GM12878 (cell line): ENCODE results near the gene CKAP5. TPM values are rescaled to one million over a fixed set of nuclear protein-coding genes. Genes with fewer than 3 reads are reported as not detected.

Source experiments
- ATAC-seq: fragments of 200-7000 bp; cut with Tn5 transposase; 3 replicates; pipeline ENCODE4 v1.9.1; 2020; ENCODE audit warnings: mild to moderate bottlenecking, moderate library complexity
- BruUV-seq: library from RNA; stranded (reverse); fragments of 400-500 nt; replicated peaks from 2 replicates; lab custom pipeline; 2021; lab: Mats Ljungman, UMichigan
- CTCF ChIA-PET: fragments of 300-600 bp; sonication (Branson Sonifier 250); formaldehyde crosslinking; extraction: SDS; loops from one replicate; lab custom pipeline; 2021; ENCODE audit warnings: inconsistent platforms; lab: Yijun Ruan, JAX
- POLR2A ChIA-PET: fragments of 350-600 bp; formaldehyde crosslinking; extraction: SDS; loops from one replicate; lab custom pipeline; 2021; ENCODE audit warnings: inconsistent platforms; lab: Charles Lee
- RAD21 ChIA-PET: fragments of 300-600 bp; sonication (Branson Sonifier 250); formaldehyde crosslinking; loops from one replicate; lab custom pipeline; 2023; ENCODE audit warnings: antibody characterized with exemption; ENCODE audit not compliant: unreplicated experiment; lab: Charles Lee
- SMC1A ChIA-PET: fragments of 300-600 bp; sonication (Branson Sonifier 250); formaldehyde crosslinking; loops from one replicate; lab custom pipeline; 2023; ENCODE audit not compliant: unreplicated experiment, uncharacterized antibody; lab: Charles Lee
- DNase-seq: peaks from one replicate; pipeline ENCODE4 v3.0.0-alpha.2; 2011; ENCODE audit warnings: low read depth, low spot score
- FAIRE-seq: peaks from 3 replicates; lab custom pipeline; 2011; peaks lifted over from hg19 to GRCh38; lab: Jason Lieb, UNC
- H2AFZ ChIP-seq: 2 replicates; pipeline ENCODE4 v1.6.0; 2011; ENCODE audit warnings: low read depth, low read length, control low read depth; ENCODE audit not compliant: control insufficient read depth
- H3K27ac ChIP-seq: 2 replicates; pipeline ENCODE4 v1.5.1; 2011; ENCODE audit warnings: control low read depth; ENCODE audit not compliant: control insufficient read depth, insufficient read depth
- H3K27me3 ChIP-seq, 2 experiments: replicated peaks in 1 of 2; 2 replicates each; pipeline versions ENCODE4 v1.6.0 to v1.6.1; 2011; ENCODE audit warnings: low read length in 1 of 2; ENCODE audit not compliant: control insufficient read depth in 2 of 2, insufficient read depth in 2 of 2
- H3K36me3 ChIP-seq, 2 experiments: 2 replicates each; pipeline ENCODE4 v1.5.1; 2011; ENCODE audit warnings: low read length in 1 of 2; ENCODE audit not compliant: control insufficient read depth in 2 of 2, insufficient read depth in 2 of 2
- H3K4me1 ChIP-seq: 2 replicates; pipeline ENCODE4 v1.6.1; 2011; ENCODE audit warnings: mild to moderate bottlenecking, low read length, moderate library complexity, mixed read lengths; ENCODE audit not compliant: control insufficient read depth, insufficient read depth
- H3K4me2 ChIP-seq: 2 replicates; pipeline ENCODE4 v1.6.0; 2011; ENCODE audit warnings: control low read depth; ENCODE audit not compliant: control insufficient read depth, insufficient read depth
- H3K4me3 ChIP-seq: fragments of 200-600 bp; sonication (generic); 2 replicates; pipeline ENCODE4 v1.5.1; 2016
- H3K79me2 ChIP-seq: 2 replicates; pipeline ENCODE4 v1.6.0; 2011; ENCODE audit warnings: low read length; ENCODE audit not compliant: control insufficient read depth, insufficient read depth
- H3K9ac ChIP-seq: 2 replicates; pipeline ENCODE4 v1.8.0; 2011; ENCODE audit warnings: low read length, control low read depth, mixed read lengths; ENCODE audit not compliant: control insufficient read depth, insufficient read depth
- H3K9me3 ChIP-seq: replicated peaks from 3 replicates; pipeline ENCODE4 v1.5.1; 2011; ENCODE audit warnings: mild to moderate bottlenecking, low read length; ENCODE audit not compliant: control insufficient read depth, insufficient read depth
- H4K20me1 ChIP-seq: 2 replicates; pipeline ENCODE4 v1.6.0; 2011; ENCODE audit not compliant: control insufficient read depth, insufficient read depth
- ATF3 ChIP-seq: IDR thresholded peaks from 2 replicates; pipeline ENCODE4 v1.6.1; 2011; ENCODE audit warnings: low read depth, mild to moderate bottlenecking, low read length, moderate library complexity, borderline replicate concordance; ENCODE audit errors: extremely low read depth
- MYB ChIP-seq: fragments of 150-350 bp; IDR thresholded peaks from 2 replicates; pipeline ENCODE4 v1.6.1; 2014; ENCODE audit warnings: mild to moderate bottlenecking, low read depth, low read length, borderline replicate concordance
- NKRF ChIP-seq: fragments of 450-650 bp; conservative IDR thresholded peaks from 2 replicates; pipeline ENCODE4 v1.6.1; 2017; ENCODE audit warnings: mild to moderate bottlenecking, moderate library complexity
- RAD21 ChIP-seq: IDR thresholded peaks from 2 replicates; pipeline ENCODE4 v1.6.1; 2011; ENCODE audit warnings: mild to moderate bottlenecking, low read depth, low read length, moderate library complexity; ENCODE audit not compliant: insufficient read depth
- RBBP5 ChIP-seq: fragments of 200-600 bp; sonication (generic); conservative IDR thresholded peaks from 2 replicates; pipeline ENCODE4 v1.6.1; 2016
- SMAD5 ChIP-seq: IDR thresholded peaks from 2 replicates; pipeline ENCODE4 v1.6.1; 2016; ENCODE audit warnings: antibody characterized with exemption, low read depth
- TCF12 ChIP-seq: IDR thresholded peaks from 2 replicates; pipeline ENCODE4 v1.6.1; 2011; ENCODE audit warnings: low read depth, mild to moderate bottlenecking, low read length
- ZNF24 ChIP-seq: fragments of 450-650 bp; IDR thresholded peaks from 2 replicates; pipeline ENCODE4 v1.6.1; 2017; ENCODE audit warnings: antibody characterized with exemption, mild to moderate bottlenecking
- ZZZ3 ChIP-seq: IDR thresholded peaks from 2 replicates; pipeline ENCODE4 v1.6.1; 2011; ENCODE audit warnings: low read depth; ENCODE audit not compliant: control insufficient read depth, insufficient read length
- WGBS: methylation state at CpG from one replicate; pipeline ENCODE4 v1.1.6; 2016; ENCODE audit warnings: low lambda C conversion rate; ENCODE audit not compliant: insufficient replicate concordance, insufficient coverage; ENCODE audit errors: missing lambda C conversion rate; 5-methylcytosine and 5-hydroxymethylcytosine counted together
- in situ Hi-C: fragments of 300-500 bp; cut with MboI; formaldehyde crosslinking; loops from 9 replicates; pipeline ENCODE4 v1.14.3; 2018; ENCODE audit warnings: mixed read lengths
- intact Hi-C: fragments of 100-400 bp; cut with micrococcal nuclease; formaldehyde crosslinking; loops from one replicate; pipeline ENCODE4 v1.14.2; 2022; ENCODE audit not compliant: unreplicated experiment
- polyA plus RNA-seq, 11 experiments: library from polyadenylated mRNA; depleted of rRNA in 4 of 11; unstranded in 6 of 11; stranded (reverse) in 5 of 11; fragments of >200 nt; fragmentation: Nextera tagmentation in 4 of 11; fragmentation: Illumina TruSeq in 1 of 11; extraction: Ambion mirVana in 4 of 11; extraction: Trizol in 1 of 11; gene quantifications; 1 replicate in 1 of 11; 2 replicates in 10 of 11; pipeline versions ENCODE4 v1.2.1 to v1.2.3, GENCODE V29; 2011 to 2016; ENCODE audit warnings: inconsistent platforms in 2 of 11, missing spikeins in 2 of 11, low read depth in 1 of 11
- total RNA-seq, 4 experiments: library from RNA; depleted of rRNA in 3 of 4; stranded (reverse); fragments of >200 nt in 3 of 4; fragmentation: Illumina TruSeq in 1 of 4; extraction: Trizol in 1 of 4; gene quantifications; 2 replicates each; pipeline versions ENCODE4 v1.2.1 to v1.2.3, GENCODE V29; 2013 to 2021
- TF ChIP-seq, protein P1 (sequence below): fragments of 450-650 bp; formaldehyde crosslinking; IDR thresholded peaks from 2 replicates; pipeline ENCODE4 v1.4.0; 2022; ENCODE audit warnings: mild to moderate bottlenecking, moderate library complexity

The CKAP5 gene
- total and polyA plus RNA-seq, 10 of the 15 experiments (the other 5 are each of a cell fraction or from before 2014, with no cell fraction given), result 20.1 to 161 (median 79.8) TPM

GRCh38 chr11:46722566-46723358 is 123.3 kb downstream of the CKAP5 start:
- Histone ChIP-seq H3K79me2 (no peaks in the 10 kb centered on the region), H3K27ac (no peak overlapping the region), H3K4me2 (no peak overlapping the region), H2AFZ (no peak overlapping the region), H3K27me3 (no peaks in the 10 kb centered on the region), H3K36me3 (no peaks in the 10 kb centered on the region), H3K4me3 (no peak overlapping the region), H3K4me1 (no peaks in the 10 kb centered on the region; the same call in 1 of the 2 replicates), H3K9me3 (no peaks in the 10 kb centered on the region), H4K20me1 (no peaks in the 10 kb centered on the region), H3K9ac (no peak overlapping the region)
- BruUV-seq, result no TSS peak
- RAD21 ChIA-PET, result no interaction called here
- SMC1A ChIA-PET, result no interaction called here
- CTCF ChIA-PET, result no interaction called here
- intact Hi-C loops, result no loop called here
- DNase-seq (no peak), FAIRE-seq (no peak), ATAC-seq (no peak)
- in situ Hi-C loops, result no loop called here
- 77% methylated on average over 11 of the region's 11 CpGs for WGBS
- no peak for TF ChIP-seq MYB
- TF ChIP-seq NKRF, result no peak
- TF ChIP-seq ZNF24, result no peak
- no peak for TF ChIP-seq RBBP5
- TF ChIP-seq RAD21, result no peak
- no peak for TF ChIP-seq ZZZ3
- TF ChIP-seq ATF3, result no peak
- TF ChIP-seq, protein P1, sequence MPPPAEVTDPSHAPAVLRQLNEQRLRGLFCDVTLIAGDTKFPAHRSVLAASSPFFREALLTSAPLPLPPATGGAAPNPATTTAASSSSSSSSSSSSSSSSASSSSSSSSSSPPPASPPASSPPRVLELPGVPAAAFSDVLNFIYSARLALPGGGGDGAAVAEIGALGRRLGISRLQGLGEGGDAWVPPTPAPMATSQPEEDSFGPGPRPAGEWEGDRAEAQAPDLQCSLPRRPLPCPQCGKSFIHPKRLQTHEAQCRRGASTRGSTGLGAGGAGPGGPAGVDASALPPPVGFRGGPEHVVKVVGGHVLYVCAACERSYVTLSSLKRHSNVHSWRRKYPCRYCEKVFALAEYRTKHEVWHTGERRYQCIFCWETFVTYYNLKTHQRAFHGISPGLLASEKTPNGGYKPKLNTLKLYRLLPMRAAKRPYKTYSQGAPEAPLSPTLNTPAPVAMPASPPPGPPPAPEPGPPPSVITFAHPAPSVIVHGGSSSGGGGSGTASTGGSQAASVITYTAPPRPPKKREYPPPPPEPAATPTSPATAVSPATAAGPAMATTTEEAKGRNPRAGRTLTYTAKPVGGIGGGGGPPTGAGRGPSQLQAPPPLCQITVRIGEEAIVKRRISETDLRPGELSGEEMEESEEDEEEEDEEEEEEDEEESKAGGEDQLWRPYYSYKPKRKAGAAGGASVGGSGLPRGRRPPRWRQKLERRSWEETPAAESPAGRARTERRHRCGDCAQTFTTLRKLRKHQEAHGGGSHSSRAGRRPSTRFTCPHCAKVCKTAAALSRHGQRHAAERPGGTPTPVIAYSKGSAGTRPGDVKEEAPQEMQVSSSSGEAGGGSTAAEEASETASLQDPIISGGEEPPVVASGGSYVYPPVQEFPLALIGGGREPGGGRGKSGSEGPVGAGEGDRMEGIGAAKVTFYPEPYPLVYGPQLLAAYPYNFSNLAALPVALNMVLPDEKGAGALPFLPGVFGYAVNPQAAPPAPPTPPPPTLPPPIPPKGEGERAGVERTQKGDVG, result no peak
- no peak for TF ChIP-seq SMAD5
- TF ChIP-seq TCF12, result no peak
- POLR2A ChIA-PET, result interaction anchor here (0.6 kb wide), 1 partner anchor 194 kb away, joined by 3 read pairs; no protein-coding TSS in a partner anchor
